Neural cell (in vitro differentiated cells): ENCODE results near the gene PPP2R2B. TPM values are rescaled to one million over a fixed set of nuclear protein-coding genes. Genes with fewer than 3 reads are reported as not detected.

Source experiments
- H2AFZ ChIP-seq: fragments of 200-600, 300-800 bp; sonication (generic), shearing (Covaris generic); 2 replicates; pipeline ENCODE4 v1.6.0; 2014; ENCODE audit warnings: low read depth, mild to moderate bottlenecking, antibody characterized with exemption, low read length, moderate library complexity
- H3F3A ChIP-seq: fragments of 200-600 bp; shearing (Covaris generic); 2 replicates; pipeline ENCODE4 v1.6.1; 2016; ENCODE audit warnings: mild to moderate bottlenecking, moderate library complexity, mixed read lengths, antibody characterized with exemption, low read length; ENCODE audit not compliant: insufficient read depth, poor library complexity, severe bottlenecking
- H3K27ac ChIP-seq: fragments of 200-600, 300-800 bp; sonication (generic), shearing (Covaris generic); 2 replicates; pipeline ENCODE4 v1.5.1; 2014; ENCODE audit warnings: mild to moderate bottlenecking, low read length, moderate library complexity
- H3K27me3 ChIP-seq: fragments of 300-800, 200-600 bp; sonication (generic), shearing (Covaris generic); 2 replicates; pipeline ENCODE4 v1.6.0; 2014; ENCODE audit warnings: mild to moderate bottlenecking, low read depth, low read length, moderate library complexity; ENCODE audit not compliant: insufficient read depth
- H3K36me3 ChIP-seq: fragments of 300-800, 200-600 bp; sonication (generic), shearing (Covaris generic); 2 replicates; pipeline ENCODE4 v1.5.1; 2014; ENCODE audit warnings: mild to moderate bottlenecking, antibody characterized with exemption, low read length, moderate library complexity; ENCODE audit not compliant: insufficient read depth
- H3K4me2 ChIP-seq: fragments of 300-800, 200-600 bp; sonication (generic), shearing (Covaris generic); 2 replicates; pipeline ENCODE4 v1.6.0; 2014; ENCODE audit warnings: mild to moderate bottlenecking, low read length
- H3K4me3 ChIP-seq: fragments of 300-800, 200-600 bp; sonication (generic), shearing (Covaris generic); 2 replicates; pipeline ENCODE4 v1.5.1; 2014; ENCODE audit warnings: mild to moderate bottlenecking, low read length, moderate library complexity
- H3K79me2 ChIP-seq: fragments of 200-600 bp; shearing (Covaris generic); replicated peaks from 2 replicates; pipeline ENCODE4 v1.6.0; 2014; ENCODE audit warnings: mild to moderate bottlenecking, low read length, moderate library complexity; ENCODE audit not compliant: insufficient read depth
- H3K9ac ChIP-seq: fragments of 300-800, 200-600 bp; sonication (generic), shearing (Covaris generic); 2 replicates; pipeline ENCODE4 v1.6.1; 2016; ENCODE audit warnings: mild to moderate bottlenecking, low read length, mixed read lengths
- H3K9me2 ChIP-seq: fragments of 200-600 bp; shearing (Covaris generic); 2 replicates; pipeline ENCODE4 v1.6.1; 2016; ENCODE audit warnings: mild to moderate bottlenecking, low read length, mixed read lengths; ENCODE audit not compliant: insufficient read depth
- H3K9me3 ChIP-seq: fragments of 200-600, 300-800 bp; sonication (generic), shearing (Covaris generic); 2 replicates; pipeline ENCODE4 v1.6.1; 2016; ENCODE audit warnings: mild to moderate bottlenecking, mixed run types, low read length, moderate library complexity, mixed read lengths
- H4K20me1 ChIP-seq: fragments of 200-600 bp; shearing (Covaris generic); 2 replicates; pipeline ENCODE4 v1.6.1; 2016; ENCODE audit warnings: mild to moderate bottlenecking, mixed run types; ENCODE audit not compliant: insufficient read depth
- CTCF ChIP-seq: fragments of 450-650 bp; IDR thresholded peaks from 2 replicates; pipeline ENCODE4 v1.5.1; 2014; ENCODE audit warnings: antibody characterized with exemption, mild to moderate bottlenecking, moderate library complexity; ENCODE audit not compliant: poor library complexity, severe bottlenecking
- EP300 ChIP-seq: fragments of 450-650 bp; conservative IDR thresholded peaks from 2 replicates; pipeline ENCODE4 v1.6.1; 2014; ENCODE audit warnings: antibody characterized with exemption, mild to moderate bottlenecking, moderate library complexity; ENCODE audit not compliant: poor library complexity, severe bottlenecking
- EZH2 ChIP-seq: fragments of 200-600, 300-800 bp; shearing (Covaris generic), sonication (generic); IDR thresholded peaks from 2 replicates; pipeline ENCODE4 v1.6.1; 2014; ENCODE audit warnings: antibody characterized with exemption, low read length, borderline replicate concordance, mild to moderate bottlenecking; ENCODE audit not compliant: insufficient read depth, poor library complexity, severe bottlenecking
- MXI1 ChIP-seq: fragments of 450-650 bp; conservative IDR thresholded peaks from 2 replicates; pipeline ENCODE4 v1.6.1; 2014; ENCODE audit warnings: antibody characterized with exemption, mild to moderate bottlenecking; ENCODE audit not compliant: poor library complexity, severe bottlenecking
- POLR2AphosphoS5 ChIP-seq: IDR thresholded peaks from 2 replicates; pipeline ENCODE4 v1.6.1; 2012
- RAD21 ChIP-seq: fragments of 450-650 bp; conservative IDR thresholded peaks from 2 replicates; pipeline ENCODE4 v1.6.1; 2014; ENCODE audit warnings: antibody characterized with exemption, mild to moderate bottlenecking, moderate library complexity
- REST ChIP-seq: IDR thresholded peaks from 2 replicates; pipeline ENCODE4 v1.6.1; 2012; ENCODE audit warnings: borderline replicate concordance
- SMC3 ChIP-seq: fragments of 450-650 bp; conservative IDR thresholded peaks from 2 replicates; pipeline ENCODE4 v1.6.1; 2014; ENCODE audit warnings: antibody characterized with exemption, mild to moderate bottlenecking, moderate library complexity; ENCODE audit not compliant: poor library complexity
- TAF1 ChIP-seq: IDR thresholded peaks from 2 replicates; pipeline ENCODE4 v1.6.1; 2012; ENCODE audit warnings: low read depth
- polyA plus RNA-seq: library from polyadenylated mRNA; depleted of rRNA; stranded (reverse); fragments of >200 nt; gene quantifications from 2 replicates; pipeline ENCODE4 v1.2.3, GENCODE V29; 2014

PPP2R2B gene
- polyA plus RNA-seq, 1 donor from 2014 or later, result 250 TPM

- no peaks in the 10 kb centered on the region for H3K27me3 ChIP-seq
- no peak for TF ChIP-seq EP300
- TF ChIP-seq MXI1, result no peak
- no peak for TF ChIP-seq RAD21
- no peak for TF ChIP-seq EZH2
- no peak for TF ChIP-seq CTCF
- TF ChIP-seq REST, result no peak
- no peak for TF ChIP-seq SMC3
- no peak for TF ChIP-seq POLR2AphosphoS5
- no peak for TF ChIP-seq TAF1
- H3K27ac ChIP-seq, result no peak overlapping the region
- no peak overlapping the region for H3K4me2 ChIP-seq
- no peaks in the 10 kb centered on the region for H3K36me3 ChIP-seq
- H3K4me3 ChIP-seq, result no peak overlapping the region
- no peaks in the 10 kb centered on the region for H3K9me3 ChIP-seq
- H3K9me2 ChIP-seq, result no peaks in the 10 kb centered on the region
- H3K9ac ChIP-seq, result no peak overlapping the region
- no peaks in the 10 kb centered on the region for H4K20me1 ChIP-seq
- no peak overlapping the region for H2AFZ ChIP-seq
- no peaks in the 10 kb centered on the region for H3F3A ChIP-seq
- peaks cover 6% of the 10 kb centered on the region for H3K79me2 ChIP-seq
These were observed 120.5 kb downstream of the PPP2R2B start for GRCh38 chr5:146758076-146758475.

- H3K79me2 ChIP-seq, result peaks cover 3% of the 10 kb centered on the region
- H3K9ac ChIP-seq, result no peak overlapping the region
- TF ChIP-seq POLR2AphosphoS5, result no peak
- no peak for TF ChIP-seq MXI1
- no peak for TF ChIP-seq EP300
- no peak for TF ChIP-seq CTCF
- TF ChIP-seq SMC3, result no peak
- TF ChIP-seq RAD21, result no peak
- no peak for TF ChIP-seq REST
- TF ChIP-seq TAF1, result no peak
- no peak for TF ChIP-seq EZH2
- no peaks in the 10 kb centered on the region for H4K20me1 ChIP-seq
- no peaks in the 10 kb centered on the region for H3K9me3 ChIP-seq
- H3F3A ChIP-seq, result no peaks in the 10 kb centered on the region
- H3K27me3 ChIP-seq, result no peaks in the 10 kb centered on the region
- H3K4me2 ChIP-seq, result no peak overlapping the region
- H3K27ac ChIP-seq, result no peak overlapping the region
- H2AFZ ChIP-seq, result no peak overlapping the region
- no peaks in the 10 kb centered on the region for H3K9me2 ChIP-seq
- no peak overlapping the region for H3K4me3 ChIP-seq
- no peaks in the 10 kb centered on the region for H3K36me3 ChIP-seq
These were observed 122.0 kb downstream of the PPP2R2B start for GRCh38 chr5:146756546-146756945.
